Measurements from ENCODE around the gene EXOC6B. TPM values are rescaled to one million over a fixed set of nuclear protein-coding genes. Genes with fewer than 3 reads are reported as not detected.

The EXOC6B gene
- total and polyA plus RNA-seq, 3 donors from 2014 or later = 27.7 to 45.2 (median 31.7) TPM

DNA sequence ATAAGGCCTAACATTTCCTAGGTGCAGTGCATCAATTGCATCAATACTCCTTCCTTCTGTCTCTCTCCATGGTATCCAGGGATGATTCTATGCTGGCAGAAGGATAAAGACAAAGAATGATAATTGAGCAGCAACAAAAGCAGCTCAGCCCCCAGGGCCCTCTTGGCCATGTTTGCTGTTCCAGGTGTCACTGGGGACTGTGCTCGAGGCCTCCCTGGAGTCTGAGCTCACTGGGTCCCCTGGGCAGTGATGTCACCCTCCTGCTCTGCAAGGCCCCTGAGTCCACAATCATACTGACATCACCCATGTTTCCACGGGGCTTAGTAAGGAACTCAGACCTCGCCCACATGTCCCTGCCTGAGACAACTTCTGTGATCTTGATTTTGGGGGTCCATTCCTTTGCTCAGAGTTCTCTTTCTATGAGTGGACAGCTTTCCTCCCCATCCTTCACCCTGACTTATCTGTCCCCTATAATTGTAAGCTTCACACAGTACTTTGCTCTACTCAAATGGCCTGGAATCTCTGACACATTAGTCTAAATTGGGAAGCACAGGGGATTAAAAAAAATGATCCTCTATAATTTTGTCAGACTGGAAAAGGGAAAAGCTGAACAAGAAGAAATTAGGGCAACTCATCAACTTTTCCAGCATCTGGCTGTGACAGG lies 15.8 kb upstream of the EXOC6B start:
- no peak for DNase-seq
- TF ChIP-seq, protein P1, sequence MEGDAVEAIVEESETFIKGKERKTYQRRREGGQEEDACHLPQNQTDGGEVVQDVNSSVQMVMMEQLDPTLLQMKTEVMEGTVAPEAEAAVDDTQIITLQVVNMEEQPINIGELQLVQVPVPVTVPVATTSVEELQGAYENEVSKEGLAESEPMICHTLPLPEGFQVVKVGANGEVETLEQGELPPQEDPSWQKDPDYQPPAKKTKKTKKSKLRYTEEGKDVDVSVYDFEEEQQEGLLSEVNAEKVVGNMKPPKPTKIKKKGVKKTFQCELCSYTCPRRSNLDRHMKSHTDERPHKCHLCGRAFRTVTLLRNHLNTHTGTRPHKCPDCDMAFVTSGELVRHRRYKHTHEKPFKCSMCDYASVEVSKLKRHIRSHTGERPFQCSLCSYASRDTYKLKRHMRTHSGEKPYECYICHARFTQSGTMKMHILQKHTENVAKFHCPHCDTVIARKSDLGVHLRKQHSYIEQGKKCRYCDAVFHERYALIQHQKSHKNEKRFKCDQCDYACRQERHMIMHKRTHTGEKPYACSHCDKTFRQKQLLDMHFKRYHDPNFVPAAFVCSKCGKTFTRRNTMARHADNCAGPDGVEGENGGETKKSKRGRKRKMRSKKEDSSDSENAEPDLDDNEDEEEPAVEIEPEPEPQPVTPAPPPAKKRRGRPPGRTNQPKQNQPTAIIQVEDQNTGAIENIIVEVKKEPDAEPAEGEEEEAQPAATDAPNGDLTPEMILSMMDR (IDR thresholded peaks at IDR 0.05) = no peak
- TF ChIP-seq POLR2A (IDR thresholded peaks at IDR 0.05) = no peak
- no peak overlapping the region for H3K27ac ChIP-seq
- no peaks in the 10 kb centered on the region for H3K27me3 ChIP-seq
- intact Hi-C loops (cut with DNase I; ENCODE audit: low total_unique reads) = no loop called here
- H3K9me3 ChIP-seq = no peaks in the 10 kb centered on the region
- WGBS, 2 donors = 78 to 79% methylated on average over 2 to 3 of the region's 3 CpGs
- no peaks in the 10 kb centered on the region for H3K36me3 ChIP-seq (ENCODE audit: low read depth, missing control alignments)
- H3K4me1 ChIP-seq = no peaks in the 10 kb centered on the region
- H3K4me3 ChIP-seq = no peak overlapping the region

DNA sequence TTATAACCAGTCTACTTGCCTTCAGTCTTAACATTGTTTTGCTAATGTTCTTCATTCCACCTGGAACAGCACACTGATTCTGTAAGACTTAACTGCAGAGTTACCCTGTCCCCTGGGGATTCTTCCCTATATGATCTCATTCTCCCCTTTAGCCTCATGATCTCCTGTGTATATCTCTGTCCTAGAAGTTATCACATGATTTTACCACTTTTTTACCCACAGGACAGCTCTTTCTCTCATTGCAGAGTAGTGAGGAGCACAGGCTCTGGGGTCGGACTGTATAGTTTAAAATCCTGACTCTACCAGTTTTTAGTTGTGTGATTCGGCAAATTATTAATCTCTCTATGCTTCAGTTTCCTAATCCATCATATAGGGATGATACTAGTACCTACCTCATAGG lies 14.2 kb upstream of the EXOC6B start:
- Histone ChIP-seq H3K4me1 (no peaks in the 10 kb centered on the region), H3K4me3 (no peak overlapping the region), H3K27ac (no peak overlapping the region), H3K27me3 (no peaks in the 10 kb centered on the region), H3K9me3 (no peaks in the 10 kb centered on the region), H3K36me3 (ENCODE audit: low read depth, missing control alignments) (no peaks in the 10 kb centered on the region)
- TF ChIP-seq, protein P1 (IDR thresholded peaks at IDR 0.05) = no peak
- no peak for TF ChIP-seq POLR2A (IDR thresholded peaks at IDR 0.05)
- intact Hi-C loops (cut with DNase I; ENCODE audit: low total_unique reads) = no loop called here
- WGBS, 2 donors = 87 to 94% methylated on average over 2 of the region's 2 CpGs
- DNase-seq = no peak

DNA sequence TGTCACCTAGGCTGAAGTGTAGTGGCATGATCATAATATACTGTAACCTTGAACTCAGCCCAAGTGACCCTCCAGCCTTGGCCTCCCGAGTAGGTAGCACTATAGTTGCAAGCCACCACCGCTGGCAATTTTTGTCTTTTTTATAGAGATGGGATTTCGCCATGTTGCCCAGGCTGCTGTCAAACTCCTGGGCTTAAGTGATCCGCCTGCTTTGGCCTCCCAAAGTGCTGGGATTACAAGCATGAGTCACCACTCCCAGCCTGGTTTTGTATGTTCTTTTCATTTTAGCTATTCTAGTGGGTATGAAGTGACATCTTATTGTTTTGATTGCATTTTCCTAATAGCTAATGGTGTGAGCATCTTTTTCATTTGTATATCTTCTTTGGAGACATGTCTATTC lies 11.3 kb upstream of the EXOC6B start:
- intact Hi-C loops (cut with DNase I; ENCODE audit: low total_unique reads) = no loop called here
- WGBS, 2 donors = 88 to 91% methylated on average over 4 of the region's 4 CpGs
- Histone ChIP-seq H3K9me3 (no peaks in the 10 kb centered on the region), H3K4me3 (no peak overlapping the region), H3K4me1 (no peaks in the 10 kb centered on the region), H3K27ac (no peak overlapping the region), H3K36me3 (ENCODE audit: low read depth, missing control alignments) (no peaks in the 10 kb centered on the region), H3K27me3 (no peaks in the 10 kb centered on the region)
- DNase-seq = no peak
- no peak for TF ChIP-seq POLR2A (IDR thresholded peaks at IDR 0.05)
- TF ChIP-seq, protein P1 (IDR thresholded peaks at IDR 0.05) = no peak

DNA sequence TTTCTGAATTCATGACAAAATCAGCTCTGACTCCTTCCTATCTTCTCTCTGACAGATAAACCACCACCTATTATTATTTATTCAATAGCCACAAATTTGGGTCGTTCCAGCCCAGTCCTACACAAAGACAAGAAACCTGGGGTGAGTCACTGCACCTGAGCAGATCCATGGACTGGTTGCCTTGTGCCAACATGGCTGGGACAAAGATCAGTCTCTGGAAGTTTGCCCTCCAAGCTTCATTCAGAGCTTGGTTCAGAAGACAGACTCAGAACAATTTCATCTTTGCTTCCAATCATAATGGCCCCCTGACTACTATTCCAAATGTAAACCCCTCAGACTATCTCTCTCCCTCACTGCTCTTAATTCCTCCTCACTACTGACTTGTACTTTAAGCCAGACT lies 9.6 kb upstream of the EXOC6B start:
- H3K4me1 ChIP-seq = no peaks in the 10 kb centered on the region
- no peak for TF ChIP-seq POLR2A (IDR thresholded peaks at IDR 0.05)
- TF ChIP-seq, protein P1 (IDR thresholded peaks at IDR 0.05) = no peak

DNA sequence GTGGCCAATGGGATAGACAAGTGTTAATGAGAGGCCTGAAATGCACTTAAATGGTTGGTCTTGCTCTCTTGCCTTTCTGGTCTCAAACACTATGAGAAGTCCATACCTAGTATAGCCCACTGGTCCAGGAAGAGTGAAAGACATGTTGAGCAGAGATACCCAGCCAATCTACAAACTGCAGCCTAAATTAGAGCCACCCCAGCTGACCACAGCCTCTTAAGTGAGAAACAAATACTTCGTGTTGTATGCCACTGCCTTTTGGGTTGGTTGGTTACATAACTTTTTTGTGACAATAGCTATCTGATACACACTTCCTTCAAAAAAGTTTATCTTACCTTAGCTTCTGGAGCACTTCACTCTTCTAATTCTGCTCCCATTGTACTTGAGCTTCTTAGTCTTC lies 8.8 kb upstream of the EXOC6B start:
- Histone ChIP-seq H3K4me3 (no peak overlapping the region), H3K9me3 (no peaks in the 10 kb centered on the region), H3K36me3 (ENCODE audit: low read depth, missing control alignments) (no peaks in the 10 kb centered on the region), H3K27ac (no peak overlapping the region), H3K27me3 (no peaks in the 10 kb centered on the region), H3K4me1 (no peaks in the 10 kb centered on the region)
- TF ChIP-seq, protein P1 (IDR thresholded peaks at IDR 0.05) = no peak
- no peak for TF ChIP-seq POLR2A (IDR thresholded peaks at IDR 0.05)
- intact Hi-C loops (cut with DNase I; ENCODE audit: low total_unique reads) = no loop called here
- DNase-seq = no peak
- WGBS, 2 donors = 76 to 93% methylated on average over 1 of the region's 1 CpG

More for the DNA sequence above, 9.6 kb upstream of the EXOC6B start:
- intact Hi-C loops (cut with DNase I; ENCODE audit: low total_unique reads) = no loop called here
- Histone ChIP-seq H3K4me3 (no peak overlapping the region), H3K9me3 (no peaks in the 10 kb centered on the region), H3K36me3 (ENCODE audit: low read depth, missing control alignments) (no peaks in the 10 kb centered on the region), H3K27ac (no peak overlapping the region), H3K27me3 (no peaks in the 10 kb centered on the region)
- 73 to 100% methylated on average over 1 of the region's 1 CpG for WGBS, 2 donors
- DNase-seq = no peak
